GM18868 (cell line): ENCODE results near the gene RPRD1B.
"Not testable (repeated sequence)": the region's sequence is repeated elsewhere in the genome, so short reads cannot be mapped to it uniquely, and the experiment has no call there.

Source experiments
- ATAC-seq: cut with Tn5 transposase; IDR thresholded peaks from one replicate; pipeline ENCODE4 v1.9.1; 2021; ENCODE audit warnings: mild to moderate bottlenecking, moderate library complexity; ENCODE audit not compliant: unreplicated experiment

Gene RPRD1B

DNA sequence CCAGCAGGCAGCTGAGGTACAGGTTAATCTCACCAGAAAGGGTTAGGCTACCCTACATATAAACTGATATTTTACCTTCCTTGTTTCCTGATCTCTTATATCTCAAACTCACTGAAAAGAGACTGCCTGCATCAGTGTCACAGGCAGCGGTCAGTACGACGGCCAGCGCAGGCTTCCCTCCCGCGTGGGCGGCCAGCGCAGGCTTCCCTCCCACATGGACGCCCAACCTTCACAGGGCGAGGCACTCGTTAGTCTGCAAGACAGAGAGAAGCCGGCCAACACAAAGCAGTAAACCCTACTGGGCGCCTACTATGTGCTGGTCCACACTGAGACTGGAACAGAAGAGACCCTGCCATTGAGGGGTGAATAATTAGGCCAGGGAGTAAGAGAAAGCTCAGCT, 33.3 kb upstream of the RPRD1B start:
- no peak for ATAC-seq

DNA sequence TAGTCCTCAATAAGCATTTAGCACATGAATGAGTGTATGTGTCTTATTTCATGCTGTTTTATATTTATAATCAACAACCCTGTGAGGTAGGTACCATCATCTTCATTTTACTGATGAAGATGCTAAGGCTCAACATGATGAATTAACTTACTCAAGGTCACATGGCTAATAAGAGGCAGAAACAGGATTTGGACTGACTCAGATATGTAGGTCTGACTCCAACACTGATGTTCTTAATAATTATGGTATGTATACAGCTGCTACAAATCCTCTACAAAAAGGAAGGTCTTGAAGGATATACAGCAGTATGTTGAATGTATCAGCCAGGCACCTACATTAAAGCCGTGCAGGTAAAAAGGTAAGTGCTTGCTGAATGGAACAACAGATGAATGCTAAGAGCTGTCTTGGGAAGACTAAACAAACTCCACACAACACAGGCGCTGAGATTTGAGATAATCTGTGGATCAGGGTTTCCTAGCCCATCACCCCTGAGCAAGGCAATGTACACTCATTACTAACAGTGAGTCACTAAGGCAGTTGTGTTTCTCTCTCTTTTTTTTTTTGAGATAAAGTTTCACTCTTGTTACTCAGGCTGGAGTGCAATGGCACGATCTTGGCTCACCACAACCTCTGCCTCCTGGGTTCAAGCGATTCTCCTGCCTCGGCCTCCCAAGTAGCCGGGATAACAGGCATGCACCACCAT, 32.2 kb upstream of the RPRD1B start:
- ATAC-seq = no peak

DNA sequence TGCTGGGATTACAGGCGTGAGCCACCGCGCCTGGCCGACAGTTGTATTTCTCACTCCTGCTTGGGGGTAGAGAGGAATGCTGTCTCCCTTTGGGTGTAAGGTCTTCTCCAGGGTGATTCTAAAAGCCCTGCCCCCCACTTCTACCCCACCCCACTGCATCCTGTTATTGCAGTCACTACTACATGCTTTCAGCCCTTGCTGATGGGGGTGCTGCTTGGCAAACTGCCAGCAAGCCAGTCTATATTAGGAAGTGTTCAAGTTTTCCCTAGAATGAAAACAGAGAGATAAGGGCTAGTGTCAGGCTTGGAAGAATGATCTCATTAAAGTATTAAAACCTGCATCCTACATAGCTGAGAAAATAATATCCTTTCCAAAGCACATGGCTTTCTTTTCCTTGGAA, 31.6 kb upstream of the RPRD1B start:
- ATAC-seq = no peak

DNA sequence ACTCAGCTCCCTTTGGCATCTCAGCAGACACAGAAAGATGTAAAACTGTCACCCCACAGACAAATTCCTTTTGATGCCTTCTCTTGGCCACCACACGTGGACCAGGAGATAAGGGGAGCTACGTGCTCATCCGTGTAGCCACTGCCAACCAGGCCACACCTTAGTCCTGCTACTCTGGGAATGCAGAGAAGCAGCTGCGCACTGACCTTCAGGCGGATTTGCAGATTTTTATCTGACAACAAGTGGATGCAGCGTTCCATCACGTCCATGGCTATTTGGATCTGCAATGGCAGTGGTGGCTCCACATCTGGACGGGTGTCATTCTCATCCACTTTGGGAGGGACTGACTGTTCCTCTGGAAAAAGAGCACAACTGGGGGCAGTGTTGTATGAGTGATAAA, 31.1 kb upstream of the RPRD1B start:
- ATAC-seq = no peak

DNA sequence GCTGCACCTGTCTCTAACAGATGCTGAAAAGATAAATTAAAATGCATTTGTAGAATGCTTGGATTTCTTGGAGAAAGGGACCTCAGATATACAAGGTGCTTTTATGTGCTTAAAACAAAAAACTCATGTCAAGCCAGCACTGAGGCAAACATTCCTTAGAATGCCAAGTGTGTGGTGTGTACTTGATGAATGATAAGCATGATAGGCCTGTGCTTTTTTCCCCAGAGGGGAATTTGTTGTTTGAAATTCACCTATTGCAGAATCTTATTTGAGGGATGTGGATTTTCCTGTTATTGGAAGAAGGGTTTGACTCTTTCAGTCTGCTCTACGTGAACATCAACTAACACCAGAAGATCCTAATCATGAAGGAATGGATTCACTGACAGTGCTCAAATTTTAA, 29.1 kb upstream of the RPRD1B start:
- no peak for ATAC-seq

DNA sequence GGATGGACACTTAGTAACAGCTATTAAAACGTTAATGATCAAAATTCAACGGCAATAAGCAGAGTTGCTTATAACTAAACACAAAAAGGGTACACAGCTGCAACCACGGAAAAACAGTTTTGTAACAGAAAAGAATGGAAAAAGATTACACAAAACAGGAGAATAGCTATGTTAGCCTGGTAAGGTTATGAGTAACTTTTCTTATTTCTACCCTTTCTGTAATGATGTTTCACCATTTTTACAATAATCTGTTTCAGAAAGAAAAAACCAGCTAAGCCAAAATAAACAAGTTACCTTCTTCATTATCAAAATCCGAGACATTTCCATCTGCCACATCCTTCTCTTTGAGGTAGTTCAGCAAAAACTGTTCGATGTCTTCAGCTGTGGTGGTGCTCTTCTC, 27.6 kb upstream of the RPRD1B start:
- no peak for ATAC-seq

DNA sequence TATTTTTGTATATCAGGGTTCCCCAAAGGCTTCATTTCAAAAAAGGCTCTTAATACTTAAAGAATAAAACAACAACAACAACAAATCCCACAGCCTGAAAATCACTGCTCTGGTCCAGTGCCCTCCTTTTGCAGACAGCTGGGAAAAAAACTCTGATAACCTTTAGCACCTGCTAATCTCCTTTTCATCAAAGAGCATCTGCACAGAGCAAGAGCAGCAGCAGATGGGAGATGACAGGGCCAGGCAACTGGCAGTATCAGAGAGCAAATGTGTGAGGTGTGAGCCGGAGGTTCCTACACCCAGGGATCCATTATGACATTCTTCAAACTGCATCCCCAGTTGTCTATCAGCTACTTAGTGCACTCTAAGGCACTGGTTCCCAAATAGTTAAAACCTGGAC, 26.0 kb upstream of the RPRD1B start:
- ATAC-seq = no peak

DNA sequence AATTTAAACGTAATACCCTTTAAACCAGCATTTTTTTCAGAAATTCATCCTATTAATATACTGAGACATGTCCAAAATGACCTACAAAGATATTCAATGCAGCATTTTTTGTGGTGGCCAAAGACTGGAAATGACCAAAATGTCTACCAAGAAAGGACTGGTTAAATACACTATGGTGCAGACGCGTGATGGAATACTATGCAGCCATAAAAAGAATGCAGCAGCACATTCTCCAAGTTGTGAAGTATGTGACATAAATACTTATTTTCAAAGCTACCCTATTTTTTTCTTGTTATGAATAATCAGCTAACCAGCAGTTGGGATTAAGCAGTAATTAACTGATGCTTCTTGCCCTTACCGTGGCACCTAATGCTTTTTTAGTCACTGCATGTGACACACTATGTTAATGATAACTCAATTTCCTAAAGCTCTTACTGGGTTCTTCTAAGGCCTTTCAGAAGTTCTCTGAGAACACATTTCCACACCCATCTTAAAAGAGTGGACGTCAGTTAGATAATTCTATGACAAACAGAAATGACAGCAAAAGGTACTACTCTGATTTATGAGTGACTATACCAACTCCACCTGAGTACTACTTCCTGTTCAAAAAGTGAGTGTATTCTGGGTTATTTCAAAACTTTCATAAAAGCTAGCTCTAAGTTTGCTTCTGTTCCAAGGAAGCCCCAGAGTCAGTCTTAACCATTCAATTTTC, 25.2 kb upstream of the RPRD1B start:
- ATAC-seq = no peak

DNA sequence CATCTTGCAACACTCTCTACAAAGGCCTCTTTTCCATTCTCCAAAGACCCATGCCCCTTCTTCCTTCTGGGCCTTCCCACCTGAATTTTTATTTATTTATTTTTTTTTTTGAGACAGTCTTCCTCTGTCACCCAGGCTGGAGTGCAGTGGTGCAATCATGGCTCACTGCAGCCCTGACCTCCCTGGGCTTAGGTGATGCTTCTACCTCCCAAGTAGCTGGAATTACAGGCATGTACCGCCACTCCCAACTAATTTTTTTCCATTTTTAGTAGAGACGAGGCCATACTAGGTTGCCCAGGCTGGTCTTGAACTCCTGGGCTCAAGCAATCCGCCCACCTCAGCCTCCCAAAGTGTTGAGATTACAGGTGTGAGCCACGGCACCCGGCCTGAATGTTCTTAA, 24.1 kb upstream of the RPRD1B start:
- ATAC-seq = not testable (repeated sequence)

DNA sequence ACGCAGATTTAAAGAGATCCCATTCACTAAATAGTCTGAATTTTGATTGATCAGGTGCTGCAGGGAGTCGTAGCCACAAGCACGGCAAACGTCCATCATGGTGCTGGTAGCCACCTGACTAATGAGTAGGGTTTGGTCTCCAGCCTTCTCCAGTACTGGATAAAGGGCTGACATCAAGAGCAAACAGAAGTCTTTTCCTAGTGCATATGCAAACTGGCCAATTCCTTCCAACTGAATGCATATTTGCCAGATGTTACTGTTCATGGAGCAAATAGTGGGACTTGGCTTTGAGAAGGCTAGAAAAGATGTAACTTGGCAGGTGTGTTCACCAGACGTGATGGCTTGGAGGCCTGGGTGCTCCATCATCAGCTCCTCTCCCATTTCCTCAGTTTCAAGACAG, 21.9 kb upstream of the RPRD1B start:
- no peak for ATAC-seq

DNA sequence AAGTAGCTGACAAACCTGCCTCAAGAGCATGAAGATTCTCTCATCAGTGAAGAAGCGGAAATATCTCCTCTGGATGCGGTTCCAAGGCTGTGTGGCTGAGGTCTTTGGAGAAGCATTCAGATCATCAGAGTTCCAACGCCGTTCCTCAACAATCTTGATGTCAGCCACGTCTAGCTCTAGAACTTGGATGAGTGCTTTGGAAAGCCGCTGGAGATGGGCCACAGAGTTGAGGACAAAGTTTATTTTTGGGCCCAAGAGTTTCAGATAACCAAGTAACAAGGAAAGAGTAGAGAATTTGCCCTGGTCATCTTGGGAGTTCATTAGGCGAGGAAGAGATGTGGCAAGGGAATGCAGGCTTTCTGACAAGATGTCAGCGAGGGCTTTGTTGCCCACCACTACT, 21.2 kb upstream of the RPRD1B start:
- ATAC-seq = no peak

DNA sequence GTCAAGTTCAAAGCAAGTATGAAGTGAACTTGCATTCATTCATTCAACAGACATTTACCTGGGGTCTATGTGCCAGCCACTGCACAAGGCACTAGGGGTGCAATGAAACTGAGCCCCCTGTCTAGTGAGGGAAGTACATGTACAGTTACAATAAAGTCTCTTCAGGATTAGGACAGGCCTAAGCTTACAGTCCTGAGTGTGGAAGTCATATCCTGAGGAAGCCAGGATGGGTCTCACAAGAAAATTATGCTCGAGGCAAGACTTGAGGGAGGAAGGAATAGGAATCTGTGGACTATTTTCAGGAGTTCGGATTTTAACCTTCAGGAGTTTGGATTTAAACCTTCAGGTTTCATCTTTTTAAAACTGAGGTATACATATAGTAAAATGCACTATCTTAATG, 19.7 kb upstream of the RPRD1B start:
- no peak for ATAC-seq

DNA sequence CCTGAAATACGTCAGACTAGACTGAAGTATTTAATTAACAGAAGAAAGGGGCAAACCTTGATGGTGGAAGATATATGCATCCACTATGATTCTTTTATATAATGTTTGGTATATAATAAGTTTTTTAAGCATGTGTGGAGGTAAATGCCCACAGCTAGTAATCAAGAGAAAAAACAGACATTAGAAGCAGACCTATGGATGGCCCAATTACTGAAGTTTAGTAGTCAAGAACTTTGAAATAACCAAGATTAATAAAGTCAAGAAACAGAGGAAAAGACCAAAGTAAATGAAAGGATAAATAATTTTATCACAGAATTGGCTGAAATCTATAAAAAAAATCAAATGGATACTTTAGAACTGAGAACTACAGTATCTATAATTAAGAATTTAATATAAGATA, 15.6 kb upstream of the RPRD1B start:
- ATAC-seq = no peak

DNA sequence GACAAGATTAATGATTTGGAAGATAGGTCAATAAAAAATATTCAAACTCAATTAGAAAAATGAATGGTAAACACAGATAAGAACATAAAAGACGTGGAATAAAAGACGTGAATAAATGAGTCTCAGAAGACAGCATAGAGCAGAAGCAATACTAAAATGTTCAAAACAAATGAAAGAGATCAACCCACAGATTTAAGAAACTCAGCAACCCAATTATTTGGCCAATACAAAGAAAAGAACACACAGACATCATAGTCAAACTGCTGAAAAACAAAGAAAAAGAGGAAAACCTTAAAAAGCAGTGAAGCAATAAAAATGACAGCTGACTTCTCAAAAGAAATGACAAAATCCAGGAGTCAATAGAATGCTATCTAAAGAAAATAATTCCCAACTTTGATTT, 15.2 kb upstream of the RPRD1B start:
- no peak for ATAC-seq

DNA sequence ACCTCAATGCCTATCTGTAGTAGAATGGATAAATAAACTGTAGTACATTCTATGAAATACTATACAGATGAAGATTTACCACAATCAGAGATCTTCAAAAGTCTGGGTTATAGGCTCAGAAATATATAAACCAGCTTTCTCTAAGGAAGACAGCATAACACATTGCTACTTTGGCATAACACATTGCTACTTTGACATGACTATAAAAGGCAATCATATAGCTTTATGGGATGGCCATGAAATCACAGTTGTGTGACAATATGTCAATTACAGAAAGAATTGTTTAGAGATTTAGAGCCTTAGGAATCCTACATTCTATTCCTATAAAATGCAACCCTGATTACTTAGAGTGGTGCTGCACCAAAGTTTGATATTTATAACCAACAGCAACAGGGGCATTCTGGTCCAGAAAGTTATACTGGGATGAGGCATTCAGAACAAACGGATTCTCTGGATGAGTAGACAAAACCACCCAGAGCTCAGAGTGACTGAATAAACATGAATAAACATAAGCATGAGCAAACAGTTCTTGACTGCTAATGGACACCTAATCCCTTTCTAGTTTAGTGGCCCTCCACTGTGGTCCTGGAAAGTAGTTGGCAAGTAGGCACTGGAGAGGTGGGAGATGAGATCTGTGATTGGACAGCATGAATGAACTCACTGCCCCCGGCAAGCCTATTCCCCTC, 12.3 kb upstream of the RPRD1B start:
- no peak for ATAC-seq

DNA sequence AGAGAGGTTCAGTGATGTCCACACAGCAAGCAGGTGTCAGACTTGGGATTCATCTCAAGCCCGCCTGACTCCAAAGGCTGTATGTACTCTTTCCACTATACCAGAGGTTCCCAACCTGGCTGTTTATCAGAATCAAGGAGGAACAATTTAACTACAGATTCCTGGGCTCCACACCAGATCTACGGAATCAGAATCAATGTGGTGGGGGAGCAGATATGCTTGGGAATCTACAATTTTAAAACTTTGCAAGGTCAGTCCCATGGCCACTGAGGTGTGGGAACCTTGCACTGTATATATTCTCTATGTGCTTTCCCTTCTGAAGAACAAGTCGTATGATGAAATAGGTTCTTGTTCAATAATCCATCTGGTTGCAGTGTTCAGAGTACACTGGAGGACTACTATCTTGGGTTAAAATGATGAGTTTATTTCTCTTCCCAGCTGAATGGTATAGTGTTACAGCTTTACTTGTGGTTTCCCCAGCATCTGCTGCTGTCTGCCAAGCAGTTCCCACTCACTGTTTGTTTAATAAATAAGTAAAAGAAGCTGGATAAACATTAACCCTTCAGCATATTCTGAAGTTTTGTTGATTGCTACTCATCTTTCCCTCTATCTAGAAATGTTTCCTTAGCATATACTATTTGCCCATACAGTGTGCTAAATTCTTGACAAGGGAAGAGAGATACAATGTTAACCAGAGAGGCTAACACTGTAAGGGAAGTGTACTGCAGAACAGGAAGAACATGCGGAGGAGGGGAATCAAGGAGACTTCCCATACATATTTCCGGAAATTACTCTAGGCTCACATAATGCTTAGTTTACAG, 10.2 kb upstream of the RPRD1B start:
- no peak for ATAC-seq

DNA sequence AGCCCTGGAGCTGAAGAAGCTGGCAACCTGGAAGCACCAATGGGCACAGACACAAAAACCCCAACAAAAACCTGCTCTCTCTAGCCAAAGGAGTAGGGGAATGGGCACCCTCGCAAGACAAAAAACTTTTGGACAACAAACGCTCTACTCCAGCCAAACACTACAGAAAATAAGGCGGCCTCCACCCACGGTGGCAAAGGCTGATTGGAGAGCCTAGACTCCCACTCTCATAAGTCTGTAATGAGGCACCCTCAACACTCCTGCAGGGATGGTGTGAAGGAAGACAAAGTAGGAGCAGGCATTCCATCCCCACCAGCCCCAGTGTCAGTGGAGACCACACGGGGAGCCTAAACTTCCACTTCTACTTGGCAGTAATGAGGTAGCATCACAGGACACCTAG, 9.1 kb upstream of the RPRD1B start:
- no peak for ATAC-seq

DNA sequence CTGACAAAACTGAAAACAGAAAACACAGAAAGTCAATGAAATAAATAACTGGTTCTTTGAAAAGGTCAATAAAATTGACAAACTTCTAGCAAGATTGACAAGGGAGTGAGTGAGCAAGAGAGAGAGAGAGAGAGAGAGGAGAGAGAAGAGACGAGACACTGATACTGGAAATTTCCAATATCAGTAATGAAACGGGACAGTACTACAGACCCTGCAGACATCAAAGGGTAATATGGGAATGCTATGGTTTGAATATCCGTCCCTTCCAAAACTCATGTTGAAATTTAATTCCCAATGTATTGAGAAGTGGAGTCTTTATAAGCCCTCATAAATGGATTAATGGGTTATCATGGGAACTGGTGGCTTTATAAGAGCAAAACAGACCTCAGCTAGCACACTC, 4.1 kb upstream of the RPRD1B start:
- no peak for ATAC-seq

DNA sequence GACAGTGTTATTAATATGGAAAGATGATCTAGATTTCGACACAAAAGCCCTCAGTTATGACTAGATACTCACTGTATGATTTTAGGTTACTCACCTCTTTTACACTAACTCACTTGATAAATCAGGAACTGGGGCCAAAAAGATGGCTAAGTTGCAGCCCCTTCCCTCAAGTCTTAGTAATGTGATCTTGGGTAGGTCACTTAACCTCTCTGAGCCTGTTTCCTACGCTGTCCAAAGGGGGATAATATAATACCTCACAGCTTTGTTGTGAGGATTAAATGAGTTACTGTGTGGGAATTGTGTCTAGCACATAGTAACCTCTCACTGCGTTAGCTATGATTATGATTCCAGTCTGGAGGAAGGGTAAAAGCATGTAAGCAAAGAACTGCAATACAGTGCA, 1.6 kb upstream of the RPRD1B start:
- ATAC-seq = no peak

DNA sequence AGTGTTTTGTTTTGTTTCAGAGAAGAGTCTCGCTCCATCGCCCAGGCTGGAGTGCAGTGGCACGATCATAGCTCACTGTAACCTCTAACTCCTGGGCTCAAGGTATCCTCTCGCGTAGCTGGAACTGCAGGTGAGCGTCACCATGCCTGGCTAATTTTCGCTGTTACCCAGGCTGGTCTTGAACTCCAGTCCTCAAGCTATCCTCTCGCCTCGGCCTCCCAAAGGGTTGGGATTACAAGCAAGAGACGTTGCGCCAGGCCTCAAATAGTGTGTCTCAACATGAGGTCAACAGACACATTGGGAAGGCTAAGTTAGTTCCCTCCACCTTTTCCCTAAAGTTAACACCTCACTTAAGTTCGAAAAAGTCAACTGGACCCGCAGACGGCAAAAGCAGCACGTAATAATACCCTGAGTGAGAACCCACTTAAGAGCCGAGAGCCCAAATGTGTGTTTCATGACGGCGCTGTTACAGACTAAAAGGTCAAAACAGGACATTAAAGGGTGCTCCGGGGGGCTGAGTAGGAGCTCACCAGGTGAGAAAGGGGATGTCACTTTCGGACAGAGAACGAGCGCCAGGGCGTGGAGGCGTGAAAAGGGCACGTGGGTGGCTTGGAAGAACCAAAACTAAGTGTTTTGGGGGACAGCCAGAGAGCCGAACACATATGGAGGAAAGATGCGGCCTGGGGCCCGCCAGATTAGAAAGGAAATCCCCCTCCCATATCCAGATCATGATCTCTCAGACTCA, 789 bp upstream of the RPRD1B start:
- ATAC-seq = peak; percentile 40
